Mammary epithelial cell (primary cell): ENCODE data around the gene ZNF768.

Experiments used
- EZH2 ChIP-seq: IDR thresholded peaks from 2 replicates; pipeline ENCODE4 v1.6.1; 2012; ENCODE audit warnings: low read length, inconsistent platforms, borderline replicate concordance
- TF ChIP-seq, protein P1 (sequence below), 2 donors: IDR thresholded peaks in 1 of 2; conservative IDR thresholded peaks in 1 of 2; 2 replicates each; pipeline ENCODE4 v1.5.1; 2011 to 2012; ENCODE audit warnings: inconsistent platforms in 2 of 2, low read length in 2 of 2, mild to moderate bottlenecking in 2 of 2, control low read depth in 1 of 2, low read depth in 1 of 2; ENCODE audit not compliant: insufficient read depth in 1 of 2; ENCODE audit errors: extremely low read depth in 1 of 2

DNA sequence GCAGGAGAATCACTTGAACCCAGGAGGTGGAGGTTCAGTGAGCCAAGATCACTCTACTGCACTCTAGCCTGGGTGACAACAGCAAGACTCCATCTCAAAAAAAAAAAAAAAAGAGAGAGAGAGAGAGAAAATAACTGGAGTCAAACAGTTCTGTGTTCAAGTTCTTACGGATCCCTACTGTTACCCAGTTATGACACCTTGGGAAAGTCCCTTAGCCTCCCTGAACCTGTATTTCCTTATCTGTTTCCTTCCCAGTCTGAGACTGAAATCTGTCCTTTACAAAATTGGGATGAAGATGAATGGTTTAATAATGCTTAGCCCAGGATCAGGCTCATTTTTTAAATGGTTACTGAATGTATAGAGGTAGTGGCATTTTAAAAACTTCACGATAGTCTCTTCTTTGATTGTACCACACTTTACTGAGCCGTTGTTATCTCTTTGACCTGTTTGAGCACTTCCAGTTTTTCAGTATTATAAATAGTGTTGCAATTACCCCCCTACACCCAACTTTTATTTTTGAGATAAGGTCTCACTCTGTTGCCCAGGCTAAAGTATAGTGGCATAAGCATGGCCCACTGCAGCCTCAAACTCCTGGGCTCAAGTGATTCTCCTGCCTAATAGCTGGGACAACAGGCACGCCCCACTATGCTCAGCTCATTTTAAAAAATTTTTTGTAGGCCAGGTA is 17.1 kb downstream of the ZNF768 start:
- TF ChIP-seq, protein P1, sequence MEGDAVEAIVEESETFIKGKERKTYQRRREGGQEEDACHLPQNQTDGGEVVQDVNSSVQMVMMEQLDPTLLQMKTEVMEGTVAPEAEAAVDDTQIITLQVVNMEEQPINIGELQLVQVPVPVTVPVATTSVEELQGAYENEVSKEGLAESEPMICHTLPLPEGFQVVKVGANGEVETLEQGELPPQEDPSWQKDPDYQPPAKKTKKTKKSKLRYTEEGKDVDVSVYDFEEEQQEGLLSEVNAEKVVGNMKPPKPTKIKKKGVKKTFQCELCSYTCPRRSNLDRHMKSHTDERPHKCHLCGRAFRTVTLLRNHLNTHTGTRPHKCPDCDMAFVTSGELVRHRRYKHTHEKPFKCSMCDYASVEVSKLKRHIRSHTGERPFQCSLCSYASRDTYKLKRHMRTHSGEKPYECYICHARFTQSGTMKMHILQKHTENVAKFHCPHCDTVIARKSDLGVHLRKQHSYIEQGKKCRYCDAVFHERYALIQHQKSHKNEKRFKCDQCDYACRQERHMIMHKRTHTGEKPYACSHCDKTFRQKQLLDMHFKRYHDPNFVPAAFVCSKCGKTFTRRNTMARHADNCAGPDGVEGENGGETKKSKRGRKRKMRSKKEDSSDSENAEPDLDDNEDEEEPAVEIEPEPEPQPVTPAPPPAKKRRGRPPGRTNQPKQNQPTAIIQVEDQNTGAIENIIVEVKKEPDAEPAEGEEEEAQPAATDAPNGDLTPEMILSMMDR (conservative IDR thresholded peaks at IDR 0.05 in 1 of 2, IDR thresholded peaks at IDR 0.05 in 1 of 2; ENCODE audit: extremely low read depth in 1 of 2, insufficient read depth in 1 of 2, low read depth in 1 of 2, low read length in 2 of 2), result no peak
- no peak for TF ChIP-seq EZH2
